GM18858 (cell line): ENCODE measurements around the gene FGGY.
A peak's percentile ranks its signal among the peaks of the same experiment; 100 is the strongest.
"Not testable (repeated sequence)": the region's sequence is repeated elsewhere in the genome, so short reads cannot be mapped to it uniquely, and the experiment has no call there.

Source experiments
- ATAC-seq: cut with Tn5 transposase; IDR thresholded peaks from one replicate; pipeline ENCODE4 v1.9.1; 2021; ENCODE audit not compliant: unreplicated experiment

Gene FGGY, protein sequence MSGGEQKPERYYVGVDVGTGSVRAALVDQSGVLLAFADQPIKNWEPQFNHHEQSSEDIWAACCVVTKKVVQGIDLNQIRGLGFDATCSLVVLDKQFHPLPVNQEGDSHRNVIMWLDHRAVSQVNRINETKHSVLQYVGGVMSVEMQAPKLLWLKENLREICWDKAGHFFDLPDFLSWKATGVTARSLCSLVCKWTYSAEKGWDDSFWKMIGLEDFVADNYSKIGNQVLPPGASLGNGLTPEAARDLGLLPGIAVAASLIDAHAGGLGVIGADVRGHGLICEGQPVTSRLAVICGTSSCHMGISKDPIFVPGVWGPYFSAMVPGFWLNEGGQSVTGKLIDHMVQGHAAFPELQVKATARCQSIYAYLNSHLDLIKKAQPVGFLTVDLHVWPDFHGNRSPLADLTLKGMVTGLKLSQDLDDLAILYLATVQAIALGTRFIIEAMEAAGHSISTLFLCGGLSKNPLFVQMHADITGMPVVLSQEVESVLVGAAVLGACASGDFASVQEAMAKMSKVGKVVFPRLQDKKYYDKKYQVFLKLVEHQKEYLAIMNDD

DNA sequence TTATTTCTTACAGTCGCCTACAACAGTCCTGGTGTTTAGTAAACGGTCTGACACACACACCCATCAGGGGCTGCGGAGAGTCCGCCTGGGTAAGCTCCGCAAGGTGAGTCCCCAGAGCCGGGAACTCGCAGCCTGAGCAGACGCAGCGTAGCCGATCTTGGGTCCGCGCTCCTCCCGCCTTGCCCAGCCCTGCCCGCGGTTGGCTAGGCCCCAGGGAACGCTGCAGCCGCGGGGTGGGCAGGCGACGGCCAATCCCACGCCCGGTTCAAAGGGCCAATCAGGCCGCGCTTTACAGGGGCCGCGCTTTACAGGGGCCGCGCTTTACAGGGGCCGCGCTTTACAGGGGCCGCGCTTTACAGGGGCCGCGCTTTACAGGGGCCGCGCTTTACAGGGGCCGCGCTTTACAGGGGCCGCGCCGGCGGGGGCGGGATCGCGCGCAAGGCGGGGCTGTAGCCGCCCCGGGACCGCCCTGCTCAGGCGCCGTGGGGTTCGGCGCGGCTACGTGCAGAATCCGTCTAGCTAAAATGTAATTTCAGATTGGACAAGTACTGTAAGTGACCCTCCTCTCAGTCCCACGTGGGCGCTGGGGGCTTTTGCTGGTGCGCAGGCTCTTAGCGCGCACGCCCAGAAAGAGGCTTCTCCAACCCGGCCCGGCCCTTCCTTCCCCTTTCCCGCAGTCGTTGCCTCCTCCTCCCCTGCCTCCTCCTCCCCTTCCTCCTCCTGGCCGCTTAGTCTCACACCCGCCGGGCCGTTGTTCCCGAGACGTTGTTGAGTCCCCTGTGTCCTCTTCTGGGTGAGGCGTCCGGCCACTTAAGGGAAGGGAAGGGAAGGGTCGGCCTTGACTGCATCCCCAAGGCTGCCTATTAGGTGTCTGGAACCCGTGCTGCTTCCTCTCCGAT lies at the start of gene FGGY:
Gene FGGY, plus strand, starts transcription at position 737 of the 899 bp plus-strand sequence. CDS start 24,456 bp downstream, outside the sequence.
- peak; percentile 95 for ATAC-seq

DNA sequence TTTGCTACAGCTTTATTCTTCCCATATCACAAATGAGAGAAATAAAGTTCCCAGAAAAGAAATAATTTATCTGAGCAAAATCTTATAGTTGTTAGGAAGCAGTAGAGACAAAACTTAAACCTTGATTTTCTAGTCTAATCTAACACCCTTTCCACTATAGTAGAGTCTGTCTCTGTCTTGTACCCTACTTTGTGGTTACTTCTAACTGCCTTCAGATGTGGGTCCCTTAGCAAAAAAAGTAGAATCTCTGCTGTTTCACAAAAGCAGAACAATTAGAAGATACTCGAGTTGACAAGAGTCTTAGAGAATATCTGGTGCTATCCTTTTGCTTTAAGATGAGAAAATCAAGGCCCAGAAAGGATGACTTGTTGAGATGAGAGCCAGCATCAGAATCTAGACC lies 48.1 kb upstream of the FGGY start:
- ATAC-seq, result no peak

DNA sequence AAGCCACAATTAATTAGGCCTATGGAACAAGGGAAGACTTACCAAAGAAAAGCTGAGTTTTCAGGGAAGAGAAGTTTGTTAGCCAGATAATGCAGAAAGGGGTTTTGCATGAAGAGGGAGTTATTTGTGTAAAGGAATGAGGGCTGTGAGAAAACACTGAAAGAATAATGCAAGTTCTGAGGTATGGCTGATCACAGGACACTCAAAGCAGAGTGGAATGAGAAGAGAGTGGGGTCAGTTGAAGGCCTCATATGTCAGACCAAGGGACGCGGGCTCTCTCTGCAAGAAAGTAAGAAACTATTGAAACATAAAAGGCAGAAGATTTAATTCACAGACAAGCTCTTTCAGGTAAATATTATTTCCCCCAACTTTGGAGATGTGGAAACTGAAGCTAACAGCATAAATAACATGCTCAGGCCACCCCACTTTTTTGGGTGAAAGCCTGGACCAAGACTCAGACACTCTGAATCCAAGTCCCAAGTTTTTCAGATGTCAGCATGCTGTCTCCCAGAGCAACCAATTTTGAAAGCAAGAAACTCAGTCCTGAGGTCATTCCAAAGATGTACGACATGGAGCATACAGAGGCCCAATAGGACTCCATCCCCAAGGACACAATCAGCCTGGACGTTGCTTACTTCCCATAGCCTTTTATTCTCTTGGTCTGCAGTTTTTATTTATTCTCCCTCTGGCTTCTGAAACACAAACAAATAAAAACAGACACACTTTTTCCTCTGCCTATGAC lies 47.3 kb upstream of the FGGY start:
- no peak for ATAC-seq

DNA sequence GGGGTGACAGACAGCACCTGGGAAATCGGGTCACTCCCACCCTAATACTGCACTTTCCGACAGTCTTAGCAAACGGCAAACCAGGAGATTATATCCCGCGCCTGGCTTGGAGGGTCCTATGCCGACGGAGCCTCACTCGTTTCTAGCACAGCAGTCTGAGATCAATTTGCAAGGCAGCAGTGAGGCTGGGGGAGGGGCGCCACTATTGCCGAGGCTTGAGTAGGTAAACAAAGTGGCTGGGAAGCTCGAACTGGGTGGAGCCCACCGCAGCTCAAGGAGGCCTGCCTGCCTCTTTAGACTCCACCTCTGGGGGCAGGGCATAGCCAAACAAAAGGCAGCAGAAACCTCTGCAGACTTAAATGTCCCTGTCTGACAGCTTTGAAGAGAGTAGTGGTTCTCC lies 45.8 kb upstream of the FGGY start:
- not testable (repeated sequence) for ATAC-seq

DNA sequence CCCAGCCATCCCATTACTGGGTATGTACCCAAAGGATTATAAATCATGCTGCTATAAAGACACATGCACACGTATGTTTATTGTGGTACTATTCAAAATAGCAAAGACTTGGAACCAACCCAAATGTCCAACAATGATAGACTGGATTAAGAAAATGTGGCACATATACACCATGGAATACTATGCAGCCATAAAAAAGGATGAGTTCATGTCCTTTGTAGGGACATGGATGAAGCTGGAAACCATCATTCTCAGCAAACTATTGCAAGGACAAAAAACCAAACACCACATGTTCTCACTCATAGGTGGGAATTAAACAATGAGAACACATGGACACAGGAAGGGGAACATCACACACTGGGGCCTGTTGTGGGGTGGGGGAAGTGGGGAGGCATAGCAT lies 40.5 kb upstream of the FGGY start:
- ATAC-seq, result not testable (repeated sequence)

DNA sequence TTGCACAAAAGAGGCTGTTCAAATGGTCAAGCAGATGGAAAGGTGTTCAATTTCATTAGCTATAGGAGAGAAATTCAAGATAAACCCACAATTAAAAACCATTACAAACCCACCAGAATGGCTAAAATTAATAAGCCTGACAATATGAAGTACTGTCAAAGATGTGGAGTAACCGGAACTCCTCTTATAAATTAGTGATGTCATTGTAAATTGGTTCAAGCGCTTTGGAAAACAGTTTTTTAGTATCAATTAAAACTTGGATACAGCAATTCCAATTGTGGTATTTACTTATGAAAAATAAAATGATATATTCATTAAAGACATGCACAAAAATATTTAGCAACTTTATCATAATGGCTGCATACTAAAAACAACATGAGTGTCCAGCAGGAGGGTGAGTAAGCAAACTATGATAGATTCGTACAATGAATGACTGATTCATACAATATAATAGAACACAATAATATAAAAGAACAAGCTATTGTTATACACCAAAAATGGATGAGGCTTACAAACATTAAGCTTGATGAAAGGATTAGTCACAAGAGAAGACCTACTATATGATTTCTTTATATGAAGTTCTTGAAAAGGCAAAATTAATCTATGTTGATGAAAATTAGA lies 38.4 kb upstream of the FGGY start:
- no peak for ATAC-seq

DNA sequence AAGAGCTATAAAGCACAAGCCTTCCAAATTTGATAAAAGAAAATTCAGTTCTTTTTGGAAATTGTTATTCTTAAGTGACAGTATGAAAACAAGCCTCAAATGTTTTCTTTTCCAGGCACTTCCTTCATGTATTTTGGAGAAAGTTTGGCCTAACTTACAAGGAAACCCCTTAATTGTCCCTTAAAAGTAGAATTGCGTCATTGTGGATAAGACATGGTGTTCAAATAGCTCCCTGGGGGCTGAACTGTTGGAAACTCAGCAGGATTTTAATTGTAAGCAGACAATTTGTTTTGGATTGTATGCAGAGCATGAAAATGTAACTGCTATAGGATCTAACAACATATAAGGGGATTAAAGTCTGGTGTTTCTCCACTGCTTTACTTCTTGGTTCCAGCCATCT lies 35.4 kb upstream of the FGGY start:
- ATAC-seq, result no peak

DNA sequence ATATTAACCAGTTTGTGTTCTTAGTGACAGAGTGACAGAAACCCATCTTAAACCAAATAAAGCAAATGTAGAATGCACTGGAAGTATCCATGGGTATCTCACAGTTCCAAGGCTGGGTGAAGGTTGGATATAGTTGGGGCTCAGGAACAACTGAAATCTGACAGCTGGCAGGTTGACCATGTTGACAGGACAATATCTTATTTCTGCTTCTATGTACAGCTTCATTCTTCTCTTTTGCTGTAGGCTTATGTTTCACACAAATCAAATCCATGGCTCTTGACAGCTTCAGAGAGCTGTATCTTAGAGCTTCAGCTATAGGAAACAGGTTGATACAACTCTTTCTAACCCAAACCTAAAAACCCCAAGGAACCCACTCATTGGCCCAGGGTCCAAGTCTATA lies 34.3 kb upstream of the FGGY start:
- ATAC-seq, result no peak

DNA sequence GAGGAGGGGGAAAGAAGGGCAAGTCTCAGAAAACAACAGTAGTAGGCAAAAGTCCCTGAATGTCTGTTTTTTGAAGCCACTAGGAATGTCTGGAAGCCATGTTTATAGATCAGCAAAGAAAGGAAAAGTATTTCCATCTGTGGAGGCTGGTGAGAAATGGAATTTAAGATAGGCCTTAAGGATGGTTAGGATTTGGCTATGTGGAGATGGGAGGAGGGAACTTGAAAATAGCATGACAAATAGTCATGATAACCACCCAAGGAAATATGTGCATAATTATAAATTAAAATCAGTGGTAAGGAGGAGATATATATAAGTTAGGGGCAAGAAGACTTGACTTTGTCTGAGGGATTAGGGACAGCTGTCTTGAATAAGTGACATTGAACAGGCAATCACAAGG lies 33.8 kb upstream of the FGGY start:
- ATAC-seq, result no peak

DNA sequence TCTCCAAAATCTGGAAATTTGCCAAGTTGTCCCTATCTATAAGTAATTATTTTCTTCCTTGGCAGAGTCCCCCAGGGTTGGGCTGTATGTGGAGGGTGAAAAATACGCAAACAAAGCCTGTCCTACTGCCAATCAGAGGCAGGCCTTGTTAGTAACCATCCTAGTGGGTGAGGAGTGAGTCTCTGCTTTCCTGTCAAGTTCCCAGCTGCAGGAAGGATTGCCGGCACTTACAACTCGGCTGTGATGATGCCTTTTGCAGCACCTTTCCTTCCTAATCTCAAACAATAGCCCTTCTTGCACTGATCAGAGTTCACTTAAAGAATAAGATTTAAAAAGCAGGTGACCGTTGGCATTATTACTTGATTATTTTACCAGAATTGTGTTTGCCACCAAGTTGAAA lies 31.3 kb upstream of the FGGY start:
- no peak for ATAC-seq

DNA sequence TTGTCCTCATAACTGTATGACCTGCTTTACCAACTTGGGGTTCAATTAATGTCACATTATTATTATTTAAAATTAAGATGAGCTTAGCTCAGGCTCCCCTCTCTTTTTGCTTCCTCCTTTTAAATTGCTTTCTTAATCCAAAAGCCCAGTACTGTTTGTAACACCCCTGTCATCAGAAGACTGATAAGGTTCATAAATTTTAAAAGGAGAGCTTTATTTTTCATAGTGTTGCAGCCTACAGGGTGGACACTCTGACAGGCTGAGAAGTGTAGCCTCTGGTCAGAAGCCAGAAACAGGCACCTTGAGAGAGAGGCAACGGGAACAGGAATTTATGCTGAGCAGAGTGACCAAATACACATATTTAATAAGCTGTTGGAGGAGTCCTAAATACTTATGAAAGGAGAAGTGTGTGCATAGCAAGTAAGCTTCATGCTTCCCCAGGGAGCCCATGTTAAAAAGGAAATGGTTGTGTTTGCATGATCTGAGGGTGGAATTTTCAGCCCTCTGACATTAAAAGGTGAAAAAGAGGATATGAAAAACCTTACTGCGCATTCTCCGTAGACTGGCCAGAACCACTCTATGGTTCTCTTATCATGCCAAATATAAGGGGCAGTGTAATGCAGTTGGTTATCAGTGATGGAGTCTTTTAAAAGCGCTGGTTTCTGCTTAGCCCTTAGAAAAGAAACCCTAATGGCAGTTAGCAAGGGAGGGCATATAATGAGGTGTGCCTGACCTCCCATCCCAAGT lies 30.5 kb upstream of the FGGY start:
- peak; percentile 73 for ATAC-seq

DNA sequence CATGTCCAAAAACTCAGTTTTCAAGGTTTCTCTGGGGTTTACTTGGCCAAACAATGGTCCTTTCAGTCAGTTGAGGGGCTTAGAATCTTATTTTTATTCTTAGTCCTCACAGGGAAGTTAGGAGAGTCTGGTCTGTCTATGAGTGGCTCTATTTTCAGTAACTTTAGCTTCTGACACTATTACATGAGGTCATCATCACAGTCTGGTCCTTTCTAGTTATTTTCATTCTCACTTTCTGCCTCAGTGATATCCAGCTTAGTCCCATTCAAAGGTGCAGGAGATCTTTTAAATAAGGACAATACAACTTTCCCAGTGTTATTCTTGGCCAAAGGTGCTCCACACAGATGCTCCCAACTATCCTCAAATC lies 30.0 kb upstream of the FGGY start:
- peak; percentile 40 for ATAC-seq

DNA sequence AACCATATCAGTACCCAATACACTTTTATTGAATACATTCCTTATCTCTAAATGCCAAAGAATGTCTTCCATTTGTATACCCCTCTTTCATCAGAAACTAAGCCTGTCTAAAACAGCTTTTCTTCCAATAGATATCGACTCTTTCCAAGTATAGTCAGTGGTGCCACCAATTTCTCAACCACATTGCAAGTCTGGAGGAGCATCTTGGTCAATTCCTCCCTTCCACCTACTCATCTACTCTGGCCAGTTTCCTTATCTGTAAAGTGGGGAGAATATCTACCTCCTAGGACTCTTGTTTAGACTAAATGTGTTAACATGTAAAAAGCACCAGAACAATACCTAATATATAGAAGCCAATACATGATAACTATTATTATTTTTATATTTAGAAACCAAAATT lies 28.5 kb upstream of the FGGY start:
- ATAC-seq, result no peak

DNA sequence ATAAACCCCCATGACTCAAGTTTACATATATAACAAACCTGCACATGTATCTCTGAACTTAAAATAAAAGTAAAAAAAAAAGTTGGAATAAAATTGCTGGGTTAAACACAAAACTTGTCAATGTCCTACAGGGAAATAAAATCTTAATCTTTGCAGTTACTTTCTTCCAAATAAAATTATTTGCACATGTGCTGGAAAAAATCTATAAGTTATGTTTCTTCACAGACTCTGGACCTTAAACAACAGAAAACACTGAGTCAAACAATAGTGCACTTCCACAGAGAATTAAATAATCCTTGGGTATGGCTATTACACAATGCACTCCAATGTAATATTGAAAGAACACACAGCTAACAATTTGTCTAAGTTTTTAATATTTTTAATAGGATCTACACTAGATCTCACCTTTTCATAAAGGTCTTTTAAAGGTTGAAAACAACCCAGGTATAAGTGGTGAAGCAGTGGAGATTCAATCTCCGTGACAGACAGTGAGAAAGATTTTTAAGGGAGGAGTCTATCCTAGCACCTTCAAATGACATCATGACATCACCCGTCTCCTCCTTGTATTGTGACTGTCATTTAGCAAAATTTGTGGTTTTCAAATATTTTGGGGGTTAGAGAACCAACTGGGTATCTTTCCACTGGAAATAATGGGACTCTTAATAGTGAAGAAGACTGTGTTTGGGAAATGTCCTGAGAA lies 25.2 kb upstream of the FGGY start:
- no peak for ATAC-seq

DNA sequence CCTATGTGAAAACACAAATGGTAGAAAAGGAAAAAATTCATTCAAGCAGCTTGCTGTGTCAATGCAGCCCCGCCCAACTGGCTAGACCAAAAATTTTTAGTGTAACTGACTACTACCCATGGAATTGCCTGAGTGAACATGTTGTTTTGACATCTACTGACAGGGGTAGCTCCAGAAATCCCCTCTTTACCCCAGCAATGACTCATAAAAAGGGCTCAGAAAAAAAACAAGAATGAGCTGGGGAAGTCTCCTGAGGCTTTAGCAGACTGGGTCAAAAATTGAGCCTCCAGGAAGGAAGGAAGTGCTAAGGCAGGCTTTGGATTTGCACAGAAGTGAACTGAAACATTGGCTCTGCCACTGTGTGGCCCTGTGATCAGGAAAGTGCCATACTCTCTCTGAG lies 24.4 kb upstream of the FGGY start:
- ATAC-seq, result peak; percentile 75

DNA sequence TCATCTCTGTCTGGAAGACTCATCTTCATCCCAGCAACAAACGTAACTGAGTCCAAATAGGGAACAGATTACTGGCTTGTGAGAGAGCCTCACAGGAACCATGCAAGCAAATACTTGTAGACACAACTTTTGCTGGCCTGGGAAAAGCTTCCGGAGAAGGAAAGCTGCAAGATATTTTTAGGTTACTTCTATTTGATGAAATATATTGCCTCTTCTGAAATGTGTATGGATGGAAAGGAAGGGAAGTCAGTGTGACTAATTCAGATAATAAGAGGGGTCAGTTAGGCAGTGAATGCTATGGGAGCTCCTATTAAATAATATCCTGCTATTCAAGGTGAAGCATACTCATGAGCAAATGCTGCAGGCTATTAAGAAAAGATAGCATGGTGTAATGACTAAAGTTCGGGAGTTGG lies 20.4 kb upstream of the FGGY start:
- no peak for ATAC-seq

DNA sequence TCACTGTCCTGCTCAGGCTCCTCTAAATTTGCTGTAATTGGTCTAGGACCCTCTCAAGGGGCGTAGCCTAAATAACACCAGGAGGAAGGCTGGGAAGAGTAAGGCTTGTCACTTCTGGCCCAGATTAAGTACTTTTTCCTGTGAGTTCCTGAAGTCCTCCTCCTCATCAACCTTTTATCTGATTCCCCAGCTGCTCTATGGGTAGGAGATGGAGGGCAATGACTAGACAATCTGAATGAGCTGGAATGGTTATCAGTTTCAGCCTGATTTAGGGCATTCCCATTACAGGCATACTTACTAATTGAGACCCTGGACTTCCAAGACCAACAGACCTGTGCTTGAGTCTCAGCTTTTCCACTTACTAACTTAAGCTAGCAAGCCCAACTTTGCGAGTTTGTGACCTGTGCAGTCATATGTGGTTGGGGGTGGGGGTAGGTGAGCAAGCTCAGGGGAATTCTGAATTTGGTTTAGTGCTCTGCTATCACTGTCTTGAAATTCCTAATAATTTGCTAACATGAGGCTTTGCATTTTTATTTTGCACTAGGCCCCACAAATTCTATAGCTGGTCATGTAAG lies 18.0 kb upstream of the FGGY start:
- ATAC-seq, result no peak

DNA sequence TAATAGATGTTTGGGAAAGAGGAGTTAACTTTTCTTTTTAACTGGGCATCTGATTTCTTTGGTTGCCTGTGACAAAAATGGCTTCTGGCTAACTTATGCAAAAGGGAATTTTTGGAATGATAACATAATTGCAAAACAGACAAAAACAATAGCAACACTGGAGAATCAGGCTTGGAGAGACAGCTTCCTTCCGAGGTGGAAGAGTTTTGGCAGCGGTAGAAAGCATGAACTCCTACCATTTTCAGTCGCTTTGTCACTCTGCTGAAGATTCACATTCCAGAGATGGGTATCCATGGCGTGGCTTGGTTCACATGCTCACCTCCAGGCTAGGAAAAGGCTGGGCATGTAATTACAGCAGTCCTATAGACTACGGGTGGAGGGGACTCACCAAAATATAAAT lies 17.2 kb upstream of the FGGY start:
- ATAC-seq, result no peak

DNA sequence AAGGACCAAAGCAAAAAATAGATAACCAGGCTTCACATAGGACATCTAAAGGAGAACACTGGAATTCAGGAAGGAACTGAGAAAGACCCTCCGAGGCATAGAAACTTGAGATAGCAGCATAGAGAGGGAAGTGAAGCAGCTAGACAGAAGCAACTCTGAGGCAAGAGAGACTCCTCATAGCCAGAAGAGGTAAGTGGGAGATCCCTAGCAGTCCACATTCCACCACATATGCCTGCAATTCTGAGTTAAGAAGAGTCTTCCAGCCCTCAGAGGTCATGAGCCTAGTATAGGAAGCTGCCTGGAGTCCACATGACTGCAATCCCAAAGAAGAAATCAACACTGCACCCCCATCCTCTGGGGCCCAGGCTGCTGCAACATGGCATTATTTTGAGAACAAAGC lies 13.9 kb upstream of the FGGY start:
- ATAC-seq, result no peak
